ENCODE measurements around the gene TAF6. TPM values are rescaled to one million over a fixed set of nuclear protein-coding genes. Genes with fewer than 3 reads are reported as not detected.
A peak's percentile ranks its signal among the peaks of the same experiment; 100 is the strongest.

Gene TAF6
- total and polyA plus RNA-seq, 9 of the 15 experiments (the other 6 are each of a cell fraction or from before 2014, with no cell fraction given), result 0.78 to 78.7 (median 21.3) TPM

DNA sequence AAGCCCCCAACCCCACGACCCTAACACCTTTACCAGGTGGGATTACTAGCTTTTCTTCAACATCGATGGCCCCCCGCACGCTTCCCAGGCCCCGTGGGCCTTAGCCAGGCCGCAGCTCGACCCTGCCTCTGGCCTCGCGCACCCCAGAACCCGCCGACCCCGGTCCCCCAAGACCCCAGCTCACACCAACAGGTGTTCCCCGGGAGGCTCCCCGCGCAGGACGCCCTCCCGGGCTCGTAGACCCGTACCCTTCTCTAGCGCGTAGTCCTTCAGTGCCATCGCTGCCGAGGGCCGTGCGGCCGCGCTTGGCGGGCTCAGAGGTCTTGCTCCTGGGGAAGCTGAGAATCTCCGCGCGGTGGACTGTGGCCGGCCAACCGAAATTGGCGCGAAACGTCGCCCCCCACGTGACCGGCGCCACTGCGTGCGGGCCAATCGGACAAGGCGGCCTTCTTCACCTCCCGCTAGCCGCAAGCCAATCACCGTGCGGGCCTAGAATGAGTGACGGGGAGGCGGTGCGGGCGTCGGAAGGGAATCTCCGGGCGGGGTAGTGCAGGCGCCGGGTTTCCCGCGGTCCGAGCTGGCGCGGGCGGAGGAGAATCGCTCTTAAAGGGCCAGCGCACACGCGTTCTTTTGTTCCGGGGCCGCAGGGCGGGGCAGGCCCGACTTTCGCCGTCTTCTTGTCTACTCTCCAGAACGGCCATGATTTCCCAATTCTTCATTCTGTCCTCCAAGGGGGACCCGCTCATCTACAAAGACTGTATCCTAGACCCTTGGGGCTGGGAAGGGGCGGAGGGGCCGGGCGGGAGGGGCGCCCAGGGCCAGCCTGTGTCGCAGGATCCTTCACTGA, 17.9 kb downstream of the TAF6 start, which contains the start of the genes AP4M1 and MCM7 (continued):
- TF ChIP-seq, protein P1, sequence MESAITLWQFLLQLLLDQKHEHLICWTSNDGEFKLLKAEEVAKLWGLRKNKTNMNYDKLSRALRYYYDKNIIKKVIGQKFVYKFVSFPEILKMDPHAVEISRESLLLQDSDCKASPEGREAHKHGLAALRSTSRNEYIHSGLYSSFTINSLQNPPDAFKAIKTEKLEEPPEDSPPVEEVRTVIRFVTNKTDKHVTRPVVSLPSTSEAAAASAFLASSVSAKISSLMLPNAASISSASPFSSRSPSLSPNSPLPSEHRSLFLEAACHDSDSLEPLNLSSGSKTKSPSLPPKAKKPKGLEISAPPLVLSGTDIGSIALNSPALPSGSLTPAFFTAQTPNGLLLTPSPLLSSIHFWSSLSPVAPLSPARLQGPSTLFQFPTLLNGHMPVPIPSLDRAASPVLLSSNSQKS (CRISPR knock-in tag; IDR thresholded peaks at IDR 0.05), result no peak
- no peak for TF ChIP-seq ZNF780A (CRISPR knock-in tag; IDR thresholded peaks at IDR 0.05)
- TF ChIP-seq HDAC6 (IDR thresholded peaks at IDR 0.05; ENCODE audit: low read depth, low read length), result no peak
- peak; percentile 3; the same call in 1 of the 2 replicates for TF ChIP-seq ZNF592 (IDR thresholded peaks at IDR 0.05)
- TF ChIP-seq, protein P2, sequence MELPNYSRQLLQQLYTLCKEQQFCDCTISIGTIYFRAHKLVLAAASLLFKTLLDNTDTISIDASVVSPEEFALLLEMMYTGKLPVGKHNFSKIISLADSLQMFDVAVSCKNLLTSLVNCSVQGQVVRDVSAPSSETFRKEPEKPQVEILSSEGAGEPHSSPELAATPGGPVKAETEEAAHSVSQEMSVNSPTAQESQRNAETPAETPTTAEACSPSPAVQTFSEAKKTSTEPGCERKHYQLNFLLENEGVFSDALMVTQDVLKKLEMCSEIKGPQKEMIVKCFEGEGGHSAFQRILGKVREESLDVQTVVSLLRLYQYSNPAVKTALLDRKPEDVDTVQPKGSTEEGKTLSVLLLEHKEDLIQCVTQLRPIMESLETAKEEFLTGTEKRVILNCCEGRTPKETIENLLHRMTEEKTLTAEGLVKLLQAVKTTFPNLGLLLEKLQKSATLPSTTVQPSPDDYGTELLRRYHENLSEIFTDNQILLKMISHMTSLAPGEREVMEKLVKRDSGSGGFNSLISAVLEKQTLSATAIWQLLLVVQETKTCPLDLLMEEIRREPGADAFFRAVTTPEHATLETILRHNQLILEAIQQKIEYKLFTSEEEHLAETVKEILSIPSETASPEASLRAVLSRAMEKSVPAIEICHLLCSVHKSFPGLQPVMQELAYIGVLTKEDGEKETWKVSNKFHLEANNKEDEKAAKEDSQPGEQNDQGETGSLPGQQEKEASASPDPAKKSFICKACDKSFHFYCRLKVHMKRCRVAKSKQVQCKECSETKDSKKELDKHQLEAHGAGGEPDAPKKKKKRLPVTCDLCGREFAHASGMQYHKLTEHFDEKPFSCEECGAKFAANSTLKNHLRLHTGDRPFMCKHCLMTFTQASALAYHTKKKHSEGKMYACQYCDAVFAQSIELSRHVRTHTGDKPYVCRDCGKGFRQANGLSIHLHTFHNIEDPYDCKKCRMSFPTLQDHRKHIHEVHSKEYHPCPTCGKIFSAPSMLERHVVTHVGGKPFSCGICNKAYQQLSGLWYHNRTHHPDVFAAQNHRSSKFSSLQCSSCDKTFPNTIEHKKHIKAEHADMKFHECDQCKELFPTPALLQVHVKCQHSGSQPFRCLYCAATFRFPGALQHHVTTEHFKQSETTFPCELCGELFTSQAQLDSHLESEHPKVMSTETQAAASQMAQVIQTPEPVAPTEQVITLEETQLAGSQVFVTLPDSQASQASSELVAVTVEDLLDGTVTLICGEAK (IDR thresholded peaks at IDR 0.05), result no peak
- TF ChIP-seq, protein P2 (CRISPR knock-in tag; IDR thresholded peaks at IDR 0.05), result no peak
- TF ChIP-seq RBM15 (IDR thresholded peaks at IDR 0.05; ENCODE audit: insufficient read depth, low read length), result no peak
- peak; percentile 75 for TF ChIP-seq MEIS2 (IDR thresholded peaks at IDR 0.05; ENCODE audit: partially characterized antibody)
- TF ChIP-seq SNAPC5 (CRISPR knock-in tag; IDR thresholded peaks at IDR 0.05), result no peak
- TF ChIP-seq ZNF121 (CRISPR knock-in tag; conservative IDR thresholded peaks at IDR 0.05), result no peak
- no peak for TF ChIP-seq TCFL5 (CRISPR knock-in tag; conservative IDR thresholded peaks at IDR 0.05)

Measured in K562 (cell line).